Measurements from ENCODE around the gene COL4A1.

The COL4A1 gene

GRCh38 chr13:110131424-110131823 is 175.5 kb downstream of the COL4A1 start:
- intact Hi-C loops (cut with DNase I; ENCODE audit: low total_unique reads): no loop called here
- H3K4me3 ChIP-seq: no peak overlapping the region

DNA sequence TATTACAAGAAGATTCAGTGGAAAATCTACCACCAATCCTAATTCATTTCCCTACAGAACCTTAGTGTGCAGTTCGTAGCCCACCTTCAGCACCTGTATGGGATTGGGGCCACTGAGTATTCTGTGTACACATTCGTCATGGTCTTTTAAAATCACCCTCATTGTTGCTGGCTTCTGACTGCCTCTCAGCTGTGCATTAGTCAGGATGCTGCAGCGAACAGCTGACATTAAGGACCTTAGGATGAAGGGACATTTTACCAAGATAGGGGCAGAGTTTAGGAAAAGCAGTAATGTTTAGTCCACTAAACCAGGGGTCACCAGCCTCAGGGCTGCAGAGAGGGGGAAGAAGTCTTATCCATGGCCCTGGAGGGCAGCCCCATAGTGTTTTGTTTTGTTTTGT is 176.5 kb downstream of the COL4A1 start:
- Histone ChIP-seq H3K36me3 (no peaks in the 10 kb centered on the region), H3K9me3 (no peaks in the 10 kb centered on the region), H3K4me1 (peaks cover 0 to 23% (median 20%) of the 10 kb centered on the region in 4 donors), H3K4me3 (no peak overlapping the region), H3K27me3 (no peaks in the 10 kb centered on the region), H3K27ac (no peak overlapping the region)
- TF ChIP-seq CTCF (IDR thresholded peaks at IDR 0.05): no peak
- DNase-seq: no peak
- intact Hi-C loops (cut with DNase I; ENCODE audit: low total_unique reads): no loop called here

More at GRCh38 chr13:110131424-110131823, 175.5 kb downstream of the COL4A1 start:
- H3K36me3 ChIP-seq: no peaks in the 10 kb centered on the region
- no peaks in the 10 kb centered on the region for H3K27me3 ChIP-seq
- no peaks in the 10 kb centered on the region for H3K9me3 ChIP-seq
- TF ChIP-seq CTCF (IDR thresholded peaks at IDR 0.05): no peak
- no peak for DNase-seq
- H3K27ac ChIP-seq: no peak overlapping the region
- peaks cover 0 to 13% (median 10%) of the 10 kb centered on the region in 4 donors for H3K4me1 ChIP-seq

DNA sequence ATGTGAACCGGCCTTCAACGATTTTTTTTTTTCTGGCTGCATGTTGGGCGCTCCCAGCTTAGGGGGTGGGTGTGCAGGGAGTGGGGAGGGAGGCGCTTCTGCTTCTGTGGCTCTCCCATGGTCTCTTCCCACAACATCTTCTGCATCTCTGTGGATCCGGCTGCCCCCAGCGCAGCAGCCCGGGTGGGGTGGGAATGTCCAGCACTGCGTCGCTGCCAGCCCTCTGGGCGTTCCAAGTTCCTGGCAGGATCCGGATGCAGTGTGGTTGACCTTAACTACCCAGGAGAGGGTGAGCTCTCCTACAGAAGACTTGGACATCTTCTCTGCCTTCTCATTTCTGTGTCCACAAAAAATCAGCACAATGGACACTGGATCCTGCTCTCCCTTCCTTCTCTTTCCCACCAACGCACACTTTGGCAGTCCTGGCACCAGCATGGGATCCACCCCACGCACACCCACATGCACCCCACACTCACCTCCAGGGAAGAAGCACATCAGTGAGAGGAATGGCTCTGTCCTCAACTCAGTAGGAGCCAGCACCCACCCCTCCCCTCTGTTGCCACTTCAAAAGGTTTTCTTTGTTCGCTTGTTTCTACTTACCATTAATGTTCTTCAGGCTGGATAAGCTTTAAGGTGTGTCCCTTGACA is 177.3 kb downstream of the COL4A1 start:
- H3K9me3 ChIP-seq: no peaks in the 10 kb centered on the region
- H3K27me3 ChIP-seq: no peaks in the 10 kb centered on the region
- no peaks in the 10 kb centered on the region for H3K36me3 ChIP-seq
- H3K27ac ChIP-seq: no peak overlapping the region
- no peak for TF ChIP-seq CTCF (IDR thresholded peaks at IDR 0.05)
- peaks cover 0 to 22% (median 19%) of the 10 kb centered on the region in 4 donors for H3K4me1 ChIP-seq
- H3K4me3 ChIP-seq: no peak overlapping the region
- intact Hi-C loops (cut with DNase I; ENCODE audit: low total_unique reads): no loop called here
- no peak for DNase-seq

GRCh38 chr13:110129076-110129475 is 177.9 kb downstream of the COL4A1 start:
- Histone ChIP-seq H3K36me3 (no peaks in the 10 kb centered on the region), H3K4me1 (peaks cover 0 to 22% (median 19%) of the 10 kb centered on the region in 4 donors), H3K27me3 (no peaks in the 10 kb centered on the region), H3K4me3 (no peak overlapping the region), H3K9me3 (no peaks in the 10 kb centered on the region), H3K27ac (no peak overlapping the region)
- intact Hi-C loops (cut with DNase I; ENCODE audit: low total_unique reads): no loop called here
- no peak for DNase-seq
- TF ChIP-seq CTCF (IDR thresholded peaks at IDR 0.05): no peak

DNA sequence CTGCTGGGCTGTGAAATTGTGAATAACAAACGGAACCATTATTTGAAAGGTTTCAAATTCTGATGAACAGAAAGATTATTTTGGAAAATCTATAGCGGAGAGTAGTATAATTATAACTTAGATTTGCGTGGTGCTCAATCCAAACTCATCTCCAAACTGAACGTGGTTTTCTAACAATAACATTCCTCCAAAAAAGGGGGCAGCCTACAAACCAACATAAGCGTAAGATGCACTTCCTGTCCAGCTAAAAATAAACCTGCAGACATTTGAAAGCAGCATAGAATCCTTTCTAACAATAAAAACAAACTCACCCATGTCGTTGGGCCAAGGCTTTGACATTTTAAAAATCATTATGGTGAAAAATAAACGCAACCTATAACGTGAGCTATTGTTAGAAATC is 178.4 kb downstream of the COL4A1 start:
- no peak for DNase-seq
- Histone ChIP-seq H3K27me3 (no peaks in the 10 kb centered on the region), H3K27ac (no peak overlapping the region), H3K4me1 (peaks cover 0 to 24% (median 19%) of the 10 kb centered on the region in 4 donors), H3K9me3 (no peaks in the 10 kb centered on the region), H3K36me3 (no peaks in the 10 kb centered on the region), H3K4me3 (no peak overlapping the region)
- intact Hi-C loops (cut with DNase I; ENCODE audit: low total_unique reads): no loop called here
- no peak for TF ChIP-seq CTCF (IDR thresholded peaks at IDR 0.05)

Data from tibial artery (tissue), 4 donors.